Lower lobe of right lung (tissue), 2 donors: ENCODE results near the gene LDB3. TPM values are rescaled to one million over a fixed set of nuclear protein-coding genes. Genes with fewer than 3 reads are reported as not detected.
A peak's percentile ranks its signal among the peaks of the same experiment; 100 is the strongest.

Experiments
- ATAC-seq, 2 donors: fragments of 200-7000 bp; cut with Tn5 transposase; one replicate each; pipeline ENCODE4 v1.9.1; 2020 to 2022; ENCODE audit warnings: mild to moderate bottlenecking in 2 of 2, moderate library complexity in 2 of 2
- DNase-seq: peaks from one replicate; pipeline ENCODE4 v3.0.0-alpha.2; 2020
- H3K27ac ChIP-seq: fragments of 200-600 bp; one replicate; pipeline ENCODE4 v1.8.0; 2022
- H3K27me3 ChIP-seq: fragments of 200-600 bp; one replicate; pipeline ENCODE4 v1.8.0; 2022; ENCODE audit warnings: low read depth
- H3K36me3 ChIP-seq: fragments of 200-600 bp; one replicate; pipeline ENCODE4 v1.8.0; 2022; ENCODE audit warnings: mild to moderate bottlenecking
- H3K4me1 ChIP-seq: fragments of 200-600 bp; one replicate; pipeline ENCODE4 v1.8.0; 2022
- H3K4me3 ChIP-seq: fragments of 200-600 bp; one replicate; pipeline ENCODE4 v1.8.0; 2022; ENCODE audit warnings: mild to moderate bottlenecking
- H3K9me3 ChIP-seq: fragments of 200-600 bp; one replicate; pipeline ENCODE4 v1.8.0; 2022
- intact Hi-C: fragments of 100-400 bp; cut with DNase I; formaldehyde crosslinking; loops from one replicate; pipeline ENCODE4 v1.11.0; 2022
- total RNA-seq: library from RNA; stranded (reverse); fragmentation: NEBNext Ultra II Directional; extraction: Animal tissue kit (Norgen Biotek cat#: 25700); gene quantifications from one replicate; pipeline ENCODE4 v1.2.1, GENCODE V29; 2021
- TF ChIP-seq, protein P1 (sequence below): fragments of 200-600 bp; IDR thresholded peaks from one replicate; pipeline ENCODE4 v1.8.0; 2022; ENCODE audit warnings: antibody characterized with exemption, mild to moderate bottlenecking
- donor health status: DM: no; HTN: yes; CAD: no; lungs with severe emphysema.

LDB3 gene
- total RNA-seq, 1 donor from 2014 or later = 2.2 TPM

DNA sequence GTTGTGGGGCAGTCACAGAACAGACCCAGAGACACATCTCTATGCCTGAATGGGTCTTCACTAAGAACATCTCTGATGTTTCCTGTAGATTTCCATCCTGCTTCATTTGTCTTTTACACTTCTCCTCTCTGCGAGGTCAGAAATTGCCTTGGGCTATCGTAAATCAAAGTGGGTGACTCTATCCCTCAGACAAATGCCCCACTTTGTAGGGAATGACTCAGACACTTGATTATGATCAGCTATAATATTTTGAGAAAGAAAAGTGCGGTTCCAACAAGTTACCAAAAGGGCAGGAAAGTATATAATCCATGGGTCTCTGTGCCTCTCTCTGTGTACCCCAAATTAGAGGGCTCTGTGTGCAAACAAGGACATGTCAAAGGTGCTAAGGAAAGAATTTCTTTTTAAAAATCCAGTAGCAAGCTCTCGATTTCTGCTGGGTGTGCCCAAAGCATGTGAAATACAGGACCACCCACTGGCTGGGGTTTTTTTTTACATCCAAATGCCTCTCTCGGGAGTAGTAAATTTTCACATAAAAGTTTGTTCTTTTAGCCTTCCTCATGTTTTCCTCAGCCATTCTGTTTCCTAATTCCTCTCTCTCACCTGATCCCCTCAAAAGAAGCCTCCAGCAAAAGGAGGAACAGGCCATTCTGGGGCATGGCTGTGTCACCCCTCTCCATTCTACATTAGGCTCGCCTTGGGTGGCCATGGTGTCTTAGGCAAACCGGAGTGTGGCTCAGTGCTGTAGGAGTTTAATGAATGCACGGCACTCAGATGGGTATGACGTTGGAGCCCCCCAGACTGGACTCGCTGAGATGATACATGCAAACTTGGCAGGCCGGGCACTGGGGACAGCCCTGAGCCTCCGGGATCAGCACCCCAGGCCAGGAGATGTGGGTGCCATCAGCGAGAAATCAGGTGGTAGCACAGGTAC is 20.3 kb upstream of the LDB3 start:
- intact Hi-C loops = no loop called here
- ATAC-seq (no peak), DNase-seq (no peak)
- H3K9me3 ChIP-seq = no peaks in the 10 kb centered on the region
- no peak overlapping the region for H3K27ac ChIP-seq
- no peaks in the 10 kb centered on the region for H3K36me3 ChIP-seq
- no peaks in the 10 kb centered on the region for H3K27me3 ChIP-seq
- peaks cover 12% of the 10 kb centered on the region for H3K4me1 ChIP-seq
- H3K4me3 ChIP-seq = no peak overlapping the region
- TF ChIP-seq, protein P1, sequence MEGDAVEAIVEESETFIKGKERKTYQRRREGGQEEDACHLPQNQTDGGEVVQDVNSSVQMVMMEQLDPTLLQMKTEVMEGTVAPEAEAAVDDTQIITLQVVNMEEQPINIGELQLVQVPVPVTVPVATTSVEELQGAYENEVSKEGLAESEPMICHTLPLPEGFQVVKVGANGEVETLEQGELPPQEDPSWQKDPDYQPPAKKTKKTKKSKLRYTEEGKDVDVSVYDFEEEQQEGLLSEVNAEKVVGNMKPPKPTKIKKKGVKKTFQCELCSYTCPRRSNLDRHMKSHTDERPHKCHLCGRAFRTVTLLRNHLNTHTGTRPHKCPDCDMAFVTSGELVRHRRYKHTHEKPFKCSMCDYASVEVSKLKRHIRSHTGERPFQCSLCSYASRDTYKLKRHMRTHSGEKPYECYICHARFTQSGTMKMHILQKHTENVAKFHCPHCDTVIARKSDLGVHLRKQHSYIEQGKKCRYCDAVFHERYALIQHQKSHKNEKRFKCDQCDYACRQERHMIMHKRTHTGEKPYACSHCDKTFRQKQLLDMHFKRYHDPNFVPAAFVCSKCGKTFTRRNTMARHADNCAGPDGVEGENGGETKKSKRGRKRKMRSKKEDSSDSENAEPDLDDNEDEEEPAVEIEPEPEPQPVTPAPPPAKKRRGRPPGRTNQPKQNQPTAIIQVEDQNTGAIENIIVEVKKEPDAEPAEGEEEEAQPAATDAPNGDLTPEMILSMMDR = no peak

DNA sequence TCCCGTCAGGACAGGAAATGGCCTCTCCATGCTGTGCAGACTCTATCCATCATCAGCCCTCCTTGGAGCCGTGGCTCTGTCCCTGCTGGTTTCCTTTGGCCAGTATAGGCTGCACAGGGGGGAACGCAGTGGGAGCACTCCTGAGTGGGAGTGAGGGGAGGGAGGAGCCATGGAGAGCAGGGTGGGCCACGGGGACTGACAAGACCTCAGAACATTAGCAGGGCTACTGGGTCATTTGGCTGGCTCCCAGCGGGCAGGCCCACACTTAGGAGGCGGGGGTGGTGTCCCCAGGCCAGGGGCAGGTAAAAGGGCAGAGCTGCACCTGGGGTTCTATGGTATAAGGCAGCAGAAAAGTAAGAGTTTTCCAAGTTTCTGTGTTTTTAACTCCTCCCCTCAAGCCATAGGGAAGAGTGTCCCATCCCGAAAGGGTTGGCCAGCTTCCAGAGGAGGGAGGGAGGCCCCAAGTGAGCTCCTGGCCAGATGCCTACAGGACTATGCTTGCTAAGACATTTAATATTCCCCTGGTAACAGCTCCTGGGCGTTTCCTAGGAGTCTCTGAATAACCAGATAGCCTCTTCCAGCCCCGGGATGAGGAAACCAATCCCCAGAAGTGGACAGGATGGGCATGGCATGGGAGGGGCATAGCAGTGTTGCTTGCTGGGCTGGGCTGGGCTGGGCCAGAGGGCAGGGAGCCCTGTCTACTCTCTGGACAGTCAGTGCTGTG is 19.4 kb upstream of the LDB3 start:
- Histone ChIP-seq H3K4me1 (peaks cover 12% of the 10 kb centered on the region), H3K9me3 (no peaks in the 10 kb centered on the region), H3K27ac (no peak overlapping the region), H3K4me3 (no peak overlapping the region), H3K27me3 (no peaks in the 10 kb centered on the region), H3K36me3 (no peaks in the 10 kb centered on the region)
- TF ChIP-seq, protein P1 = no peak
- intact Hi-C loops = no loop called here
- ATAC-seq (peak; percentile 36 to 66), DNase-seq (no peak)

DNA sequence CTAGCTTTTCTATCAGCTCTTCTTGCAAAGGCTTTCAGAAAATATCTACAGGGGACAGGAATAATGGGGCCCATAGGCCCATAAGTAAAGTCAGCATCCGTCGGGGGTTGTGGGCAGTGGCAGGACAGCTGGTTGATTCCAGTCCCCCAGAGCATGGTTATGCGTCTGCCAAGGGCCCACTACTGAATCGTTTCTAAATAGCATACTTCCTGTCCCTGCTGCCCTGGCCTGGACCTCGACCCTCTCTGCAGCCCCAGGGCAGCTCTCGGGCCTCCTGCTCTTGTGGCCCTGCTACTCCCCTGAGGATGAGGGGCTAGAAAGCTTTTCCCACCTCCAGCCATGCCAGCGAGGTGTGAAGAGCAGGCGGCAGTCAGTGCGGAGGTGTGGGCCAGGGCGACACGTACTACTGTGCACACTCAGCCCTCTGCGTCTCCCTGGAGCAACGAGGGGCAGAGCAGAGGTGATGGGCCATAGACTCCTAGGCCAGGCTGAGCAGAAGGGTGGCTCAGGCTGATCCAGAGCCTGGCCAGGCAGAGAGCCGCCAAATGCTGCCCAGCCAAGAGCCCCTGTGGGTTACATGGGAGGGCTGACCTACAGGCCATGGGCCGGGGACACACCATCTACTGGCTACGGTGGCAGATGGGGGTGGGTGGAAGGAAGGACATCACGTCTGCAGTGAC is 18.7 kb upstream of the LDB3 start:
- H3K27me3 ChIP-seq = no peaks in the 10 kb centered on the region
- peaks cover 12% of the 10 kb centered on the region for H3K4me1 ChIP-seq
- no peak overlapping the region for H3K27ac ChIP-seq
- H3K36me3 ChIP-seq = no peaks in the 10 kb centered on the region
- TF ChIP-seq, protein P1 = no peak
- ATAC-seq (no peak), DNase-seq (no peak)
- no peaks in the 10 kb centered on the region for H3K9me3 ChIP-seq
- intact Hi-C loops = no loop called here
- no peak overlapping the region for H3K4me3 ChIP-seq

DNA sequence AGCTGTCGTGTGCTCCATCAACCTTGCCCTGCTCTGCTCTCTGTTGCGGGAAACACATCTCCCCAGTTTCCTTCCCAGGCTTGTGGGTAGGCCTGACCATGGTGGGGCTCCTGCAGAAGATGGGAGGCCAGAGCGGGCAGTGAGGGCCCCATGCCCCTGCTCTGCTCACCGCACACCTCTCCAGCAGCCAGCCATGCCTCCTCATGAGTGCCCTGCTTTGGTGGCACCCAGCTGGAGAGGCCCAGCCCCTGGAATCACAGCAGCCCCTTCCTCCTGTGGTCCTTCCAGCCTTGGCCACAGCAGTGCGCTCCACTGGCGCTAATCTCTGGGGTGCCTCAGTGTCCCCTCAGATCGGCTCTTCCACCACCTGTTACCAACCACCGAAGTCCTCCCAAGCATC is 18.2 kb upstream of the LDB3 start:
- intact Hi-C loops = no loop called here
- no peak overlapping the region for H3K4me3 ChIP-seq
- H3K4me1 ChIP-seq = peaks cover 12% of the 10 kb centered on the region
- H3K27me3 ChIP-seq = no peaks in the 10 kb centered on the region
- DNase-seq (no peak), ATAC-seq (no peak)
- no peaks in the 10 kb centered on the region for H3K36me3 ChIP-seq
- TF ChIP-seq, protein P1 = no peak
- H3K9me3 ChIP-seq = no peaks in the 10 kb centered on the region
- H3K27ac ChIP-seq = no peak overlapping the region

DNA sequence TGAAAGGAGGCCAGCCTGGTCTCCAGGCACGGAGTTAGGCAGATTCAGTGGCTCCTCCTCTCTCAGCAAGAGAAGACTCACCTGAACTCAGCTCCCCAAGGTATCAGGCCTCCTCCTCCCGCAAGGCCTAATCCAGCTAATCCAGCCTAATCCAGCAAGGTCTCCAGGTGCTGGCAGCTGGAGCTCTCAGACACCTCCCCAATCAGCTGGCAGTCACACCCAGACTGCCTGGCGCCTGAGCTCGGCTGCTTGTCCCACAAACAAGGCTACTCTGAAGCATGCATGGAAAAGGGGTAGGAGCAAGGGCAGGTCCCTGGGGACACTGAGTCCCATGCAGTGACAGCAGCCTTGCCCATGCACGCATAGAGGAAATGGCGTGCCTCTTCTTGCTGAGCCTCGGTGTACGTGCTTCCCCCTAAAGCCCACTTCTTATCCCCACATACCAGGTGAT is 17.3 kb upstream of the LDB3 start:
- DNase-seq = no peak
- TF ChIP-seq, protein P1 = no peak

More for the DNA sequence above, 17.3 kb upstream of the LDB3 start:
- H3K4me1 ChIP-seq = peaks cover 12% of the 10 kb centered on the region
- H3K4me3 ChIP-seq = no peak overlapping the region
- H3K9me3 ChIP-seq = no peaks in the 10 kb centered on the region
- ATAC-seq = no peak
- no peaks in the 10 kb centered on the region for H3K27me3 ChIP-seq
- no peak overlapping the region for H3K27ac ChIP-seq
- no peaks in the 10 kb centered on the region for H3K36me3 ChIP-seq
- intact Hi-C loops = no loop called here
